PFSK-1 (cell line): ENCODE measurements around the gene SINHCAF.

ENCODE experiments used
- FOXP2 ChIP-seq: optimal IDR thresholded peaks from 2 replicates; pipeline ENCODE3; 2011; ENCODE audit warnings: borderline replicate concordance, control low read depth, inconsistent platforms; ENCODE audit not compliant: insufficient read depth; ENCODE audit errors: extremely low read length, extremely low read depth
- POLR2AphosphoS5 ChIP-seq: IDR thresholded peaks from 2 replicates; pipeline ENCODE4 v1.6.1; 2012; ENCODE audit warnings: low read depth, mild to moderate bottlenecking, control low read depth, low read length, moderate library complexity
- REST ChIP-seq, 2 experiments: IDR thresholded peaks; 2 replicates each; pipeline versions ENCODE4 v1.6.1 to v1.8.0; 2011 to 2012; ENCODE audit warnings: low read depth in 2 of 2, low read length in 2 of 2, control low read depth in 1 of 2, inconsistent platforms in 1 of 2, mild to moderate bottlenecking in 1 of 2, moderate library complexity in 1 of 2; ENCODE audit not compliant: insufficient read depth in 1 of 2
- SIN3A ChIP-seq: IDR thresholded peaks from 2 replicates; pipeline ENCODE4 v1.6.1; 2012; ENCODE audit warnings: mild to moderate bottlenecking, low read length, moderate library complexity, borderline replicate concordance; ENCODE audit not compliant: insufficient read depth
- TAF1 ChIP-seq: IDR thresholded peaks from 2 replicates; pipeline ENCODE4 v1.6.1; 2012; ENCODE audit warnings: low read length, control low read depth, borderline replicate concordance; ENCODE audit not compliant: insufficient read depth

- TF ChIP-seq POLR2AphosphoS5 = no peak
- TF ChIP-seq REST (IDR thresholded peaks at IDR 0.05; ENCODE audit: insufficient read depth in 1 of 2, low read depth in 2 of 2, low read length in 2 of 2) = no peak
- TF ChIP-seq FOXP2 = no peak
- no peak for TF ChIP-seq TAF1
- no peak for TF ChIP-seq SIN3A
Observed at GRCh38 chr12:31315784-31316465, 10.0 kb downstream of the SINHCAF start.
